Thymus (tissue), 11 donors: ENCODE measurements around the gene ZFP57. TPM values are rescaled to one million over a fixed set of nuclear protein-coding genes. Genes with fewer than 3 reads are reported as not detected.

Experiments
- DNase-seq, 9 donors: peaks; one replicate each; pipeline ENCODE4 v3.0.0-alpha.2; 2013; ENCODE audit warnings: low spot score in 9 of 9, low read depth in 6 of 9, missing footprints in 1 of 9
- H3K27ac ChIP-seq, 2 donors: one replicate each; pipeline ENCODE4 v1.5.1; 2013; ENCODE audit warnings: control low read depth in 1 of 2, low read depth in 1 of 2, low read length in 1 of 2, mild to moderate bottlenecking in 1 of 2, moderate library complexity in 1 of 2
- H3K27me3 ChIP-seq, 2 donors: one replicate each; pipeline ENCODE4 v1.5.1; 2013; ENCODE audit warnings: low read length in 1 of 2; ENCODE audit not compliant: control insufficient read depth in 2 of 2, insufficient read depth in 1 of 2
- H3K36me3 ChIP-seq, 2 donors: one replicate each; pipeline ENCODE4 v1.5.1; 2013; ENCODE audit warnings: low read length in 1 of 2, mild to moderate bottlenecking in 1 of 2, moderate library complexity in 1 of 2; ENCODE audit not compliant: control insufficient read depth in 2 of 2, insufficient read depth in 2 of 2
- H3K4me1 ChIP-seq, 2 donors: one replicate each; pipeline ENCODE4 v1.5.1; 2013; ENCODE audit warnings: low read length in 2 of 2; ENCODE audit not compliant: control insufficient read depth in 2 of 2, insufficient read depth in 2 of 2
- H3K4me3 ChIP-seq, 2 donors: one replicate each; pipeline ENCODE4 v1.5.1; 2013; ENCODE audit warnings: low read length in 2 of 2, control low read depth in 1 of 2, mild to moderate bottlenecking in 1 of 2
- H3K9me3 ChIP-seq, 2 donors: one replicate each; pipeline ENCODE4 v1.5.1; 2013; ENCODE audit warnings: low read length in 1 of 2, mild to moderate bottlenecking in 1 of 2; ENCODE audit not compliant: control insufficient read depth in 2 of 2, insufficient read depth in 1 of 2
- WGBS: extraction: QIAGEN DNeasy Blood & Tissue Kit; methylation state at CpG from one replicate; pipeline ENCODE4 v1.1.7; 2013; 5-methylcytosine and 5-hydroxymethylcytosine counted together
- polyA plus RNA-seq: library from polyadenylated mRNA; stranded (reverse); fragments of 200-250 nt; gene quantifications from one replicate; pipeline ENCODE4 v1.2.3, GENCODE V29; 2013
- total RNA-seq: library from RNA; stranded (reverse); fragments of 120-200 nt; gene quantifications from one replicate; pipeline ENCODE4 v1.2.4, GENCODE V29; 2013
- donor health status: healthy.

ZFP57 gene
- total and polyA plus RNA-seq, 2 donors = 0.05 to 0.09 TPM

GRCh38 chr6:29705389-29706231, 24.7 kb upstream of the ZFP57 start:
- Histone ChIP-seq H3K9me3 (no peaks in the 10 kb centered on the region), H3K36me3 (no peaks in the 10 kb centered on the region), H3K27ac (no peak overlapping the region), H3K4me3 (no peak overlapping the region), H3K27me3 (peaks cover 3 to 13% of the 10 kb centered on the region in 2 donors), H3K4me1 (peaks cover 14 to 25% of the 10 kb centered on the region in 2 donors)
- DNase-seq = peak in 1 of 9 donors; percentile 5
- WGBS = 47% methylated on average over 10 of the region's 10 CpGs

GRCh38 chr6:29702519-29703103, 21.7 kb upstream of the ZFP57 start:
- peaks cover 0 to under 1% of the 10 kb centered on the region in 2 donors for H3K4me1 ChIP-seq
- 9% methylated on average over 17 of the region's 17 CpGs for WGBS
- no peak overlapping the region for H3K4me3 ChIP-seq
- no peaks in the 10 kb centered on the region for H3K36me3 ChIP-seq
- H3K9me3 ChIP-seq = no peaks in the 10 kb centered on the region
- H3K27me3 ChIP-seq = peaks cover 3 to 13% of the 10 kb centered on the region in 2 donors
- no peak overlapping the region for H3K27ac ChIP-seq
- DNase-seq = peak in 2 of 9 donors; percentile 13 to 51

- 83% methylated on average over 10 of the region's 10 CpGs for WGBS
- no peak overlapping the region for H3K27ac ChIP-seq
These were observed 15.5 kb upstream of the ZFP57 start for GRCh38 chr6:29696147-29697125.

GRCh38 chr6:29694637-29695036, 13.7 kb upstream of the ZFP57 start:
- WGBS = 33% methylated on average over 3 of the region's 3 CpGs
- Histone ChIP-seq H3K9me3 (no peaks in the 10 kb centered on the region), H3K4me1 (no peaks in the 10 kb centered on the region), H3K27ac (no peak overlapping the region), H3K4me3 (no peak overlapping the region), H3K36me3 (no peaks in the 10 kb centered on the region), H3K27me3 (no peaks in the 10 kb centered on the region)
- no peak for DNase-seq

More at GRCh38 chr6:29696147-29697125, 15.5 kb upstream of the ZFP57 start:
- DNase-seq = no peak
- Histone ChIP-seq H3K4me1 (no peaks in the 10 kb centered on the region), H3K9me3 (no peaks in the 10 kb centered on the region), H3K27me3 (no peaks in the 10 kb centered on the region), H3K4me3 (no peak overlapping the region), H3K36me3 (no peaks in the 10 kb centered on the region)

GRCh38 chr6:29685718-29686326, 4.9 kb upstream of the ZFP57 start:
- no peak for DNase-seq
- H3K27ac ChIP-seq = no peak overlapping the region
- 81% methylated on average over 15 of the region's 15 CpGs for WGBS
- H3K4me1 ChIP-seq = no peaks in the 10 kb centered on the region
- H3K36me3 ChIP-seq = no peaks in the 10 kb centered on the region
- H3K4me3 ChIP-seq = no peak overlapping the region
- no peaks in the 10 kb centered on the region for H3K27me3 ChIP-seq
- peaks cover 0 to under 1% of the 10 kb centered on the region in 2 donors for H3K9me3 ChIP-seq

- 97% methylated on average over 8 of the region's 8 CpGs for WGBS
- H3K27me3 ChIP-seq = peaks cover 0 to 2% of the 10 kb centered on the region in 2 donors
- H3K36me3 ChIP-seq = no peaks in the 10 kb centered on the region
- no peak overlapping the region for H3K27ac ChIP-seq
- H3K9me3 ChIP-seq = peaks cover 0 to 7% of the 10 kb centered on the region in 2 donors
- H3K4me1 ChIP-seq = no peaks in the 10 kb centered on the region
- H3K4me3 ChIP-seq = no peak overlapping the region
- no peak for DNase-seq
These were observed 859 bp upstream of the ZFP57 start for GRCh38 chr6:29681811-29682210.

GRCh38 chr6:29680416-29680815, 536 bp downstream of the ZFP57 start:
- H3K27ac ChIP-seq = no peak overlapping the region
- H3K4me1 ChIP-seq = no peaks in the 10 kb centered on the region
- WGBS = 91% methylated on average over 24 of the region's 24 CpGs
- H3K9me3 ChIP-seq = peaks cover 0 to 7% of the 10 kb centered on the region in 2 donors
- DNase-seq = no peak
- no peak overlapping the region for H3K4me3 ChIP-seq
- H3K36me3 ChIP-seq = no peaks in the 10 kb centered on the region
- H3K27me3 ChIP-seq = peaks cover 0 to 2% of the 10 kb centered on the region in 2 donors

- H3K4me3 ChIP-seq = no peak overlapping the region
- H3K27me3 ChIP-seq = peaks cover 0 to 2% of the 10 kb centered on the region in 2 donors
- H3K9me3 ChIP-seq = peaks cover 0 to 7% of the 10 kb centered on the region in 2 donors
- no peaks in the 10 kb centered on the region for H3K36me3 ChIP-seq
- no peak overlapping the region for H3K27ac ChIP-seq
- no peak for DNase-seq
- 72% methylated on average over 13 of the region's 13 CpGs for WGBS
- H3K4me1 ChIP-seq = no peaks in the 10 kb centered on the region
These were observed 990 bp downstream of the ZFP57 start for GRCh38 chr6:29679962-29680361.
